CD8-positive, alpha-beta memory T cell (primary cell): Measurements from ENCODE around the gene DYNAP. TPM values are rescaled to one million over a fixed set of nuclear protein-coding genes. Genes with fewer than 3 reads are reported as not detected.

ENCODE experiments used
- polyA plus RNA-seq: library from polyadenylated mRNA; unstranded; fragments of 300-500 nt; fragmentation: Illumina TruSeq; gene quantifications from one replicate; pipeline ENCODE4 v1.2.3, GENCODE V29; 2021
- total RNA-seq, 2 experiments: library from RNA; stranded (reverse); gene quantifications; one replicate each; pipeline ENCODE4 v1.2.3, GENCODE V29; 2021

DYNAP gene
- total and polyA plus RNA-seq, 3 experiments from 2014 or later = not detected

Other genes starting within 250 kb of the DYNAP start
- under 1 TPM in 1 of 2 experiments, not detected in 1; 0.46 TPM for gene STARD6, start 233.4 kb upstream of the DYNAP start, total RNA-seq
- gene STARD6, start 233.4 kb upstream of the DYNAP start, polyA plus RNA-seq = not detected
- gene C18orf54, start 233.3 kb upstream of the DYNAP start, total RNA-seq = 10 to 100 TPM; 10.1 to 10.6 TPM
- 1.1 TPM for gene C18orf54, start 233.3 kb upstream of the DYNAP start, polyA plus RNA-seq
- under 1 TPM; 0.15 to 0.22 TPM for gene RAB27B, start 237.2 kb downstream of the DYNAP start, total RNA-seq
- 1.2 TPM for gene RAB27B, start 237.2 kb downstream of the DYNAP start, polyA plus RNA-seq